T-helper 9 cell (primary cell): ENCODE results near the gene SERPINB5.

ENCODE experiments used
- DNase-seq: peaks from one replicate; pipeline ENCODE4 v3.0.0-alpha.2; 2020

Gene SERPINB5

DNA sequence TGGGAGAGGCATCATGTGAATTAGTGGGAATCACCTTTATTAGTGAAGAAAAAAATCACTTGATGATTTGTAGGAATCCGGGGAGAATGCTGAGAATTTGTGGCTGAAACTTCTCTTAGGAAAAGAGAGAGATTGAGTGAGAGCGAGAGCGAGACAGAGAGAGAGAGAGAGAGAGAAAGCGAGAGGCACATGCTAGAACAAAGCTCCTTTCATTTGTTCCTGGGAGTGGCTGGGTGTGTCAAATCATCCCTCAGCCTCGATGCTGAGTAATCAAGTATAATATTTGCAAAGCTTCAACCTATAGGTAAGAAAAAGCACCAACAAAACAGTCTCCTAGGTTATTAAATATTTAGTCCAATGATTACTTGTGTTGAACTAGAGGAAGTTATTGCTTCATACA, 4.4 kb upstream of the SERPINB5 start:
- DNase-seq: no peak

DNA sequence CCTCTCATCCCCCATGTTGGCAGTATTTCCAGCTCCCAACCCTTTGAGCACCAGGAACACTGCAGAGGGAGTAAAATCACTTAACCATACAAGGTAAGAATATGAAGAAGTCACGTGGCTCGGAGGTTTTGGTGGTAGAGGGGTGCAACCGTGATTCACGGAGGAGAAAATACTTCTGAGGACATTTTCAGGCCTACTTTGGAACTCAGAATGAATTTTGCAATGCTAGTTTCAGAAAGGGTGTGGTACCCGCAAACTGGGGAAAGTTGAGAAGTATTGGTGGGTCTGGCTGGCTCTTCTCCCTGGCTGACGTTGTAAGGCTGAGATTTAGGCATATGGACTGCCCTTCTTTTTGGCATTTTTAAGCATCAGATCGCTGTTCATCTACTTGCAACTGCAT, 442 bp downstream of the SERPINB5 start:
- DNase-seq: no peak

DNA sequence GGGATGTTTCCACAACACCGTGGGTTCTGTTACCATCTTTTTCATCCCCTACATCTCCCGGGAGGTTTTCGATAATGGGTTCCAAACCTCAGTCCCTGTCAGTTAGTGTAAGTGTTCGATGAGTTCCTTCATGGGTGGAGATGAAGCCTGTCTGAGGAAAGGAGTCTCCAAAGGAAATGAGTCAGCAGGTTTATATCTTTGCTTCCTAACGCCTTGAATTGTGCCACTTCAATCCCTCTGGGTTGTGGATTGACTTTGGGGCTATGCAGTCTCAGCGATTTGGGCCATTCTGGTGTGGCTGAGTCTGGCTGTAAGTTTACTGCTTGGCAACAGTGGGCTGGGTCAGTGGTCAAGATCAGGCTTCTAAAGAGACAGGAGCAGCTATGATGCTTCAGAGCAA, 1.2 kb downstream of the SERPINB5 start:
- DNase-seq: no peak

DNA sequence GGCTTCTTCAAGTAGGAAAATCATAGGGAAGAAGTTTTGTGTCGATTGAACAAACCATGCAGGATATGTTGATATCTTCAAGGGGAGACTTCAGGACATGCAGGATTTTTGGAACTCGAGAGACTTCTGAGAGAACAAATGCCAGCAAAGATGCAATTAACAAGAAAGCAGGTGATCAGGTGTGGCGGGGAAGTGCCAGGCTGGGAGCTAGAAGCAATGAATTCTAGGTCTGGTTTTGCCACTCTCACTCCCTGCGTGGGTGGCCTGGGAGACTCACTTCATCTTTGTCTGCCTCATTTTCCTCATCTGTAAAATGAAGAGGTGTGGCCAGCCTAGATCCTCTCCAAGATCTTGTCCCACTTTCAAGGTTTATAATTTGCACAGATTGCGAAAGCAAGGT, 3.1 kb downstream of the SERPINB5 start:
- no peak for DNase-seq

DNA sequence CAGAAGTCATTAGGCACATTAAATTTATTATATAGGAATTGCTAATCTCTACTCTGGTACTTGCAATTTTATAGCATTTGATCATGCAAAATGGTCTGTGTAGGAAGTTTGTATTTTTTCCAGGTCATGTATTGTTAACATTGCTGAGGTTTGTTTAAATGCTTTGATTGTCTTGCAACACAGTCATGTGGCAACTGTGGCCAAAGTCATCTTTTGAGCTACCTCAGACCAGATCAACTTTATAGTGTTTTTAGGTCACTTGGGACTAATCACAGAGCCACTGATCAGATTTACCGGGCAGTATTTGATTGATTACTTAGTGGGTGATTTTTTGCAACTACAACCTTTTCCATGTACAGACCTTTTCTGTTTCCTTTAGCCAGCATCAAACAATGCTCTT, 3.7 kb downstream of the SERPINB5 start:
- no peak for DNase-seq

DNA sequence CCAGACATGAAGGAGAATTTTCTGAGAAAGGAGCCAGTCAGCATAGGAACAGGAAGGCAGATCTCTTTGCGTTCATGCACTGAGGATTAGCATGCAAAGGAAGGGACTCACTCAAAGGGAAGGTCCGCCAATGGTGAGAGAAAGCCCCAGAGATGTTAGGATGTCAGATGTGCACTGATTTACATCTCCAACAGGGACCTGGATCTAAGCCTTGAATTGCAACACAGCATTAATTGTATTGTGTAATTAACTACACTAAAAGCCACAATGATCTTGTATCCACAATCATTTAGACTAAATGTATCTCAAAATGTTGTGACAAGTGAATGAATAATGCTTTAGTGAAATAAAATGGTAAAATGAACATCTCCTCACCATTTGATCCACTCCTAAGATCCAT, 4.2 kb downstream of the SERPINB5 start:
- no peak for DNase-seq

DNA sequence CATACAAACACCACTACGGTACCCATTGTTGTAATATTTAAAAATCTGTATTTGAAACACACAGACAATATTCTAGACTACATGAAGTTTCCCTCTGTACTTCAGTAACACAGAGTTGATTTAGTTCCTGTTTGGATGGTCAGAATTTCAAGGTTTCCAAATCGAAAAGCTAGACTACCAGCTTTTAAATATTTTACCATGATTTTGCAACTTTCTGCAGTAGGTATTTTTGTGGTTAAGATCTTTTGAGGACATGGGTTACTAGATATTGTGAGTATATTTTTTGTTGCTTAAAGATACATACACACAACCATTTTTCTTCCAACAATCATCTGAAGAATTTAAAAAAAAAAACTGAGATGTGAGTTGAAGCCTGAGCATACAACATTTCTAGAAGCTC, 10.9 kb downstream of the SERPINB5 start:
- no peak for DNase-seq

DNA sequence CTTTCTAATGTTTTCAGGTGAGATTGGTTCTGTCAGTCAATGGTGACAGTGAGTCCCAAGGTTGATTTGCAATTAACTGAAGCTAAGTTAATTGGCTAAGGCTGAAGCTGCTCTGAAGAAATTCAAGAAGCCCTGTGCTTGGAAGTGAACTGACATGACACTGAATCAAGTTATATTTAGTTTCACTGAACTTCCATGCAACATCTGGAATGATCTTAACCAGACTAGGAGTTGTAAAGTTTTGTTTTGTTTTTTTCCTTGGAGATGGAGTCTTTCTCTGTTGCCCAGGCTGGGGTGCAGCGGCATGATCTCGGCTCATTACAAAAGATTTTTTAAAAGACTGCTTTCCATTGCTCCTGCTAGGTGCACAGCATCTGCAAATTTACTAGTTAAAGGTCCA, 11.4 kb downstream of the SERPINB5 start:
- DNase-seq: no peak

DNA sequence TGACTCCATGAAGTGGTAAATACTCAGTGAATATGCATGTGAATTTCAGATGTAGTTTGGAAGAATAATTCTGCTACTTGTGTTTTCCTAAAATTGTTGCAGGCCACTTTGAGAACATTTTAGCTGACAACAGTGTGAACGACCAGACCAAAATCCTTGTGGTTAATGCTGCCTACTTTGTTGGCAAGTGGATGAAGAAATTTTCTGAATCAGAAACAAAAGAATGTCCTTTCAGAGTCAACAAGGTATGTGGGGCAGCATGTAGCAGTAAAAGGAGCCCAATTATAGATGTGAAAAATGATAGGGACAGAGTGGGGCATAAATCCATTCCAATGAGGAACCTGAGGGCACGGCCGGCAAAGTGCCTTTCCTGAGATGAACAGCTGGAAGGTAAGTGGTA, 16.1 kb downstream of the SERPINB5 start:
- no peak for DNase-seq

DNA sequence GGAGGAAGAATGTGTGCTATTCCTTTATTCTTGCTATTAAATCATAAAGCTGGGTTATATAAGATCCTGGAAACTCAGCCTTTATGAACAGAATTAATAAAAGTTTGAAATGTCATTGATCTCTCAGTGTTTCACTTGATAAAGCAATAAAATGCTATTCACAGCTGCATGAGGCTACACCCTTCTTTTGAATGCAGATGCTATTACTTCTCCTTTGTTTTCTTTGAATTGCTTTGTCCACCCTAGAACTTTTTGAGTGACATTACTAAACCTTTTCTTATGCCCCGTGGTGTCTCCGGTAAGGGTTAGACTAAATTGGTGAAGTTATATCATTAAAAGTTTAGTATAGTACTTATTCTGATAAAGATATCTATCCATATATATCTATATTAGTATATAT, 18.9 kb downstream of the SERPINB5 start:
- DNase-seq: no peak

DNA sequence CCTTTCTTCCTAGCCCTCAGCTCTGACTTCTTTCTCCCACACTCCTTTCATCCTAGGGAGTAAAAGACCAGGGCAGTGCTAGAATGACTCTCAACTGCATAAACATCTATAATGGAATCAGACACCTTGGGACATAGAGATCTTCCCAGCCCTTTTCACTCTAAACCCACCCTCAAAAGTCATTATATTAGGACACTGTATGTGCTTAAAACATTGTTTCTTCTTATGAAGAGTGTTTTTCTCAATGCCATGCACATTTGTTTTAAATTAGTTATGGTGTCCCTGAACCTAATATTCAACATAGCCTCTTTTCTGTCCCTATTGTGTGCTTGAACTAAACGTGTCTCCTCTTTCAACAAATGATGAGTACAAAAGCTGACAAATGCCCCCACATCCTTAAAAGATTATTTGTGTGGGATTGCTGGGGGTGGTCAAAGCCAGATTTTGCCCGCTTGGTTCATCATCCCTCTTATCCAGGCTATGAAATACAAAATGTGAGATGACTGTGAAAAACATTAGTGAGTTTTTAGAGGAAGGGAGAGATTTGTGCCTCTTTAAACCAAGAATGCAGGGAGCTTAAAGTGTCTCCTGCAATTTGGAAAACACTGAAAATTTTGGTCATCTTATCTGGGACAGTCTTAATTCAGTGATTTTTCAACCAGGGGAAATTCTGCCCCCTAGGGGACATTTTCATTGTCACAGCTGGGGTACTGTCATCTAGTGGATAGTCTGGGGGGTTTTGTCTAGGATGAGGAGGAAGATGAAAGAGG, 29.0 kb downstream of the SERPINB5 start:
- no peak for DNase-seq

DNA sequence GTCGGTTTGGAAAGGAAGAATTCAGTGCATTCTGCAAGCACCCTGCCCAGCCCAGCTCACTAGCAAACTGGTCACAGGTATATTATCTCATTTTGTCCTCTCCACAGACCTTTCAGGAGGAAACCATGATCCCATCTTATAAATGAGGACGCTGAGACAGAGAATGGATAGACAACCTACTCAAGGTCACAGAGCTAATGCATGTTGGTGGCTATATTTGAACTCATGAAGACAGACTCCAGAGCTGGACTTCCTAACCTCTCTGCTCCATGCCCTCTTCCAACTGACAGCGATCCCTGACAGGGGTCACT, 29.5 kb downstream of the SERPINB5 start:
- no peak for DNase-seq

DNA sequence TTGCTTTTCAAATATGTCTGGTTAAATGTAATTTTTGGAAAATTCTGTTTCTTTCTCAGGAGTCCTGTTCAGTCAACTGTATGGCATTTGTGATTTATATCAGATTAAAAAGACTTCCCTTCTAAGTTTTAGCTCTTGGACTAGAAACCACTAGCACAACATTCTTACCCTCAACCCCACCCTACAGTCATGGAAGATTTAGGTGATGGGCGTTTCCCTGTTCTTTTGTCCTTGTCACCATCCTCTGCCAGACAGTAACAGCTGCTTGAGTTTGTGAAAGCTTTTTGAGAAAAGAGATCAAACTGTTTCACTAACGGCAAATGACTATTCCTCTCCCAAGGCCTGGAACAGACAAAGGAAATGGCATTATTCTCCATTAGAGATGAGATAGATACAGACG, 31.8 kb downstream of the SERPINB5 start:
- no peak for DNase-seq

DNA sequence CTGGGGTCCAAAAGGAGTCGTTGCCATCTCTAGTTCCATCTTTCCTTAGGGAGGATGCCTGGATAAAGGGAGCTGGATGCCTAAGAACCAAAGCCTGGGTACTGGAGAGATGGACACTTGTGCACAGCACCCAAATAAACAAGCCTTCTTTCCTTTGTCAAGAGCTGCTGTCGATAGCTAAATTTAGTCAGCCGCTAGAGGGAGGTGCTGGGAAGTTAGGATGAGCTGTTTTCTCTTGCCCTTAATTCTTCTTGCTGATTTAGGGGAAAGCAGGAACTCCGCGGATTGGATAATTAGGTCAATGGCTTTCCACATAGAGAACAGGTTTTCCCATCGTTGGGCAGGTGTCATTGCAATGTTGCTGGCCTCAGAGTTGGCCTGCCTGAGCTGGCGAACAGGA, 34.5 kb downstream of the SERPINB5 start:
- no peak for DNase-seq

DNA sequence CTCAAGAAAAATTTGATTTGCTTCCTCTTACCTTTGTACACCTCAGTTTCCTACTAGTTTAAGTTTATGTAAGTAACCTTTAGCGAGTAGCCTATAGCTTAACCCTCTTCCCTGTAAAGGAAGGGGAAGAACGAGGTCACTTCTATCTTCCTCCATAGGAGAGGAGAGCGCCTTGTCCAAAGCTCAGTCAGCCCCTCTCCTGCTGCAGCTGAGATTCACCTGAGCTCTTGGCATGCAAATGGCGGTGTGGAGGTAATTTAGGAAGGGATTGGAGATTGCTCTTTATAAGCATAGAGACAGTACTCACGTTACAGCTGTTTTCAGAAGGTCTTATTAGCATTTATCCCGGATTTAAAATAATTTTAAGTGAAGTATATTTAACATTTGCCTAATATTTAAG, 37.6 kb downstream of the SERPINB5 start:
- DNase-seq: no peak

DNA sequence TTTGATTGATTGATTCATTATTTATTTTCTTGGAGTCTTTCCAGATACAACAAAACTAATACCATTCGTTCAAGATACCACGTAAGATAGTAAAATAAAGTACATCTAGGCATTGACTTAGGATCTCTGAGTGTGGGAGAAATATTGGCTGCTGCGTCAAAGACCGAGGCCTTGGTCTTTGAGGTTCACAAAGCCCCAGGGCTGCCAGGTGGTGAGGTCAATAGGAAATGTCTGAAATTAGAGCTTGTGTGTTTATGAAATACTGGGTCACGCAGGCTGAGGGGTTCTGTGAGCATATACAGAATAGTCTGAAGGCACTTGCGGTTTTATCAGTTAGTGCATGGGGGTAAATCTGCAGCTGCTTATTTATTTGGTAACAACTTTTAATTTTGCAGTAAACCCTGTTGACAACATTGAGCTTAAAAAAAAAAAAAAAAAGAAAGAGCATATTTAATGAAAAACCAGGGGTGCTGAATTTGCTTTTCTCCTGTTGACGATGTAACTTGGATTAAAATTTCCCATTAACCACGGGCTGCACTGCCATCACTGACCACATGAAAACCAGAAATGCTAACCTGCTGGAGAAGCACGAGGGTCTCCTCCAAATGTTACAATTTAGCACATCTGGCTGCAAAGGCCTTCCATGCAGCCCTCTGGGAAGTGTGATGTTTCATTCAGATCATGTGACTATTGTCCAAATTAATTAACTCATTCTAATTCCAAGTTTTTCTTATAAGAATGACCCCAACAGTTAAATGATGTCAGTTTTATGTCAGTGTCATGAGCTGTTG, 38.3 kb downstream of the SERPINB5 start:
- no peak for DNase-seq

DNA sequence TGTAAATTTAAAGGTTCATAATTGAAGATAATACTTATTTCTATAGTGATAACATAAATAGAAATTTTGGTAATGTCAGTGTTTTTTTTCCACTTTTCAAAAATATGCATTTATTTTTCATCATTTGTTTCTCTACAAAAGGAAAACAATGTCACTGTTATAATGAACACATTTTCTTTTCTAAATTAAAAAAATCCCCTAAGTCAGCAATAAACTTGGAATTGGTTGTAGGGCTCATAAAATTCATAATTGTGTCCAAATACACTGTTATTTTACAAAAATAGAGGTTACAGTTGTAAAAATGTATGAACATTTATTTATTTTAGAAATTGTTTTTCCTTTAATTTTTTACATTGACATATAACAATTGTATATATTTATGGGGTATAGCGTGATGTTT, 39.0 kb downstream of the SERPINB5 start:
- no peak for DNase-seq

DNA sequence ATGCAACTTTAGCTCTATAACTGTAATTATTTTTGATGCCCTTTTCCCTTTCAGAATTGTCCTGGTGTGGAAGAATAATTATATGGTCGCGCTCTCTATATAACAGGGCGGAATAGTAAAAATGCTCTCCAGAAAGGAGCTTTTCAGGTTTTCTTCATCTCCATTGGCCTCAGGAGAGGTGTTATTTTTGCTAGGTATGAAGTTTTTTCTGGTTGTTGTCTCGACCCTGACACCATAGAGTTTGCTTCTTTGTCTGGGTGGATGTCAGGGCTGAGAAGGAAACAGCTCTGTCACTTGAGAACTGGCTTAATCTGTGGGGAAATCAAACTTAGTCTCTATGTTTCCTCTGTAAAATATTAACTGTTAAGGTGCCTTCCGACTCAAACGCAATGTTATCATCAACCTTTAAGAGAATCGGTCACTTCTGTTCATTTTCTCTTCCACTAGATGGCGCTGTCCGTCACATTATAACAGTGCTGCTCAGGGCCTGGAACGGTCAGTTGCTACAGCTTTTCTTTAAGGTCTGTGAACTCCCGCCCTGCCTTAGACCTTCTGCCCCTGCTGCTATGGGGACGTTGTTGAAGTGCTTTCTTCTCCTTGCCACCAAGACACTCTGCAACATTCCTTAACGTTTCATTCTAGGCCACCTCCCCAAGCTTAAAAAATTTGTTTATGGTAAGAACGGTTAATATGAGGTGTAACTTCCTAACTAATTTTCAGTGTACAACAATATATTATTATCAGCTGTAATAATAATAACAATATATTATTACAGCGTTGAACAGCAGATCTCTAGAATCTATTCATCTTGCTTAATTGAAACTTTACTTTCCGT, 41.6 kb downstream of the SERPINB5 start:
- peak; percentile 26 for DNase-seq

DNA sequence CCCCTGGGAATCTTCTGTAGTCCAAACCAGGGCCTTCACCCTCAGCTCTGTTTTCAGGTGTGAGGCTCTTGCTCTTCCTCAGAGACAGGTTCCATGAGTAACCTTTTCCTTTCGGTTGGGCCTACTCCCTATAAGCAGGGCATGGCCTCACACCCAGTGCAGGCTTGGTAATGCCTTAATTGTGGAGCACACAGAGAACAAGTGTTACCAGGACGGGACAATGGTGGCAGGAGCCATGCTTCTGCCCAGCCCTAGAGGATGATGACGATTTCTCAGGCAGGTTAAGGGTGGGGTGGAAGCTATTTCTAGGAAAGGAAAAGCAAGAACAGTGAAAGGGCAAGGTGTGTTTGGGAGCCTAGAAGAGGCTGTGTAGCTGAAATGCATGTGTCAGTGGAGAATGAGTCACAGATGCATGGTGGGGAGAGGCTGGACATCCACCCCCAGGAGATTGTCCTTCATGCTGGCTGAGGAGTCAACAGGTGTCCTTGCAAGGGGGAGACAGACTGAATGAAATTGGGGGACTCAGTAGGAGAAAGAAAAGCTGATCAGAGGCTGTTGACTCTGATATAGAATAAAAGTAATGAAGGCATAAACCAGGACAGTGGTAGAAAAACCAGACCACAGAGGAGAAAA, 43.4 kb downstream of the SERPINB5 start:
- DNase-seq: no peak

DNA sequence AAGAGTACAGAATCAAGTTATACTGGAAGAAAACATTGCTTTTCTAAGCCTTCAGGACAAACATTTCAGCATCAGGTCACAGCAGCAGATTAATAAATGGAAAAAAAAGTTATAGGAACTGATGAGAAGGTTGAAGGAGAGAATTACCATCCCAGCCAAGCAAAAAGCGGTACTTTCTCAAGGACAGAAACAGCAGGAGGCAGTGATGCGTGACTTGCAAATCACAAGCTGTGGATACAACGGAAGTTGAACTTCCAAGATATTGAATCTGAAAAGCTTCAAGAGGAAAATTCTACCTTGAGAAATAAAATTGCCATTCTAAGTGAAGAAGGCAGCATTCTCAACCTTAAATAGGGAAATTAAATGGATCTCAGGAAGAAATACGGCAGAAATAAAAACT, 46.9 kb downstream of the SERPINB5 start:
- no peak for DNase-seq

DNA sequence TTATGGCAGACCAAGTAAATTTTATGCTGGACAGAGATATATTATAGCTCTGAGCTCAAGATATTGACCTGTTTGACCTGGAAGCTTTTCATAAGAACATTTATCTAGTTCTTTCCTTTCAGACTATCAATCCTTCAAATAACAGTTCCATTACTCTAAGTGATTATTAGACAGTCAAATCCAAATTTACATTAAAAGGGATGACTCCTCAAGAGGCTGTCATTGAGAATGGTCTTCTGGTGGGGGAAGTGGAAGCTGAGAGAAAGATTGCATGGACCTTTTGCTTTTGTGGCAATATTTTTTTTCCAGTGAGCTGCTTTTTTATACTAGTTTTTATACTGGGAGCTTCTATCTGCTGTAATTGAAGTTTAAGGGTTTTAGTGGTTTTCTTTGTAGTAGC, 50.5 kb downstream of the SERPINB5 start:
- DNase-seq: no peak

DNA sequence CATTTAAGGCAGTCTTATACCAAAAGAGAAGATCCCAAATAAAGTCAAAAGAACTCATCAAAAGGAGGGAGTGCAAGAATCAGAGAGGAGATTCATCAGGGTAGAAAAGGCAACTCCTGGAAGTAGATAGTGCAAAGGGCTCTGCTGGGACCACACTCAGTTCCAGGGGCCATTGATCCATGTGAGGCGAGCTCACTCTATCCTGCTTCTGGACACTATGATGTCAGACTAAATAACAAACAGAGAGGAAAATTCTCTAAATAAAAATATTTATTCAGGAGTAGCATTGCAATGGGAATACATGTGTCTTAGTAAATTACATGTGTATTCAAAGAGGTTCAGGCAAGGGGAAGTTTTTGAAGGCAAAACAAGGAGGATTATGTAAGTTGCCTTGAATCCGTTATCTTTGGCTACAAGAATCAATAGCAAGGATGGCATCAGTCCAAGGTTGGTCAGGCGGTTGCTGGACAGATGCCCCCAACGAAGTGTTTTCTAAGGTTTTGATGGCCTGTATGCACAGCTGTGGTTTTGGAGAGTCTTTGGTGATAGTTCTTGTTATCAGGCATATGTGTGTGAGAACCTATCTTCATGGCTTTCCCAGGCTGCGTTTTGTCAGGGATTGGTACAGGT, 52.2 kb downstream of the SERPINB5 start:
- DNase-seq: no peak

DNA sequence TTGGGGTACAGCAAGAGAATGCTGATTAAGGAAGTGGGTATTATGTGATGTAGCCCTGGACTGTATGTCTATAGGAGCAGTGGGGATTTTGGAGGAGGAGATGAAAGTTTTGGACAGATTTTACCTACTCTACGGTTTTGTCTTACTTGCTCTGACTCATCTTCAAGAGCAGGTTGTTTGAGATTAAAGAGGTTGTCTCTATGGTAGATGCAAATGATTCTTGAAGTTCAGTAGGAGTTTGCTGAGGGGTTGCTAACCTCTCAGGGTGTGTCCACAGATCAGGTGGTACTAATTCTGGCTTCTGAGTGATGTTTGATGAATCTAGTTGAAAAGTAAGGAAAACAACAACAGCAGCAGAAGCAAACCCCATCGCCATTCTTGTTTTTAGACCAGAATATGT, 55.7 kb downstream of the SERPINB5 start:
- no peak for DNase-seq
